ENCODE data around the gene ARID3A. TPM values are rescaled to one million over a fixed set of nuclear protein-coding genes. Genes with fewer than 3 reads are reported as not detected.

ARID3A gene
- total and polyA plus RNA-seq, 2 donors (not counting 3 experiments of a cell fraction or from before 2014, with no cell fraction given), result 5.4 to 13.2 TPM

DNA sequence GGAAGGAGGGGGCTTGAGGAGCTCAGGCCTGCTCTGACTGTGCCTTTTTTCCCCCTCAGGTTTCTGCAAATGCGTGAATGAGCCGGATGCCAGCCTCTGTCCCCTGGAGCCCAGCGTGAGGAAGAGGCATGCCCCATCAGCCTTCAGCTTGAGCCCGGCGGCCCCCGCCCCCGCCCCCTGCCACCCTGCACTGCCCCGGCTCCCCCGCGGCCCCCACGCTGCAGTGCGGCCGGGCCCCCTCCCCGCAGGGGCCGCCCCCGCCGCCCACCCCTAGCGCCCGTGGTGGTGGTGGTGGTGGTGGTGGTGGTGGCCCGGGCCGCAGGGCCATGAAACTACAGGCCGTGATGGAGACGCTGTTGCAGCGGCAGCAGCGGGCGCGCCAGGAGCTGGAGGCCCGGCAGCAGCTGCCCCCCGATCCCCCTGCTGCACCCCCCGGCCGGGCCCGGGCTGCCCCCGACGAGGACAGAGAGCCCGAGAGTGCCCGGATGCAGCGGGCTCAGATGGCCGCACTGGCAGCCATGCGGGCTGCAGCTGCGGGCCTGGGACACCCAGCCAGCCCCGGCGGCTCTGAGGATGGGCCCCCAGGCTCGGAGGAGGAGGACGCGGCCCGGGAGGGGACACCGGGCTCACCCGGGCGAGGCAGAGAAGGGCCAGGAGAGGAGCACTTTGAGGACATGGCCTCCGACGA, 3.5 kb downstream of the ARID3A start:
- no peak overlapping the region for H3K27ac ChIP-seq (ENCODE audit: insufficient read depth, low read depth, low read length)
- intact Hi-C loops (cut with micrococcal nuclease) (no loop called here), dilution Hi-C loops (cut with MboI; ENCODE audit: extremely low pct_ligation_motif_present, low sequenced_read_pairs) (no loop called here)
- H3K79me2 ChIP-seq (ENCODE audit: control insufficient read depth, insufficient read depth, low read length), result no peaks in the 10 kb centered on the region
- H3K9ac ChIP-seq (replicated peaks; ENCODE audit: extremely low read depth, insufficient read depth, low read length), result no peak overlapping the region
- FAIRE-seq, result no peak
- no peak for DNase-seq (ENCODE audit: low read depth, low spot score)
- H3K36me3 ChIP-seq (ENCODE audit: control insufficient read depth in 2 of 2, extremely low read depth in 1 of 2, insufficient read depth in 2 of 2, low read length in 2 of 2), result no peaks in the 10 kb centered on the region
- H3K4me1 ChIP-seq (ENCODE audit: control insufficient read depth, extremely low read depth, insufficient read depth, low read length), result peaks cover 12% of the 10 kb centered on the region
- no peak overlapping the region for H3K4me2 ChIP-seq (ENCODE audit: insufficient read depth, low read length)
- H3K9me3 ChIP-seq (replicated peaks; ENCODE audit: control insufficient read depth, insufficient read depth, low read length), result no peaks in the 10 kb centered on the region
- BruUV-seq (replicated peaks), result no TSS peak
- CTCF ChIA-PET, result interaction anchor here (1.5 kb wide), 1 partner anchor 55 kb away, joined by 3 read pairs; the partner anchor contains the start of gene WDR18
- no peaks in the 10 kb centered on the region for H3K27me3 ChIP-seq (ENCODE audit: control insufficient read depth in 2 of 2, insufficient read depth in 2 of 2, low read length in 2 of 2)
- no peak overlapping the region for H3K4me3 ChIP-seq (replicated peaks in 1 of 3; ENCODE audit: insufficient read depth in 1 of 3, low read depth in 1 of 3, low read length in 3 of 3)
- POLR2A ChIA-PET, result no interaction called here
- H3K9me1 ChIP-seq (replicated peaks; ENCODE audit: control insufficient read depth, extremely low read depth, insufficient read depth, low read length), result no peaks in the 10 kb centered on the region
- TF ChIP-seq, protein P1, sequence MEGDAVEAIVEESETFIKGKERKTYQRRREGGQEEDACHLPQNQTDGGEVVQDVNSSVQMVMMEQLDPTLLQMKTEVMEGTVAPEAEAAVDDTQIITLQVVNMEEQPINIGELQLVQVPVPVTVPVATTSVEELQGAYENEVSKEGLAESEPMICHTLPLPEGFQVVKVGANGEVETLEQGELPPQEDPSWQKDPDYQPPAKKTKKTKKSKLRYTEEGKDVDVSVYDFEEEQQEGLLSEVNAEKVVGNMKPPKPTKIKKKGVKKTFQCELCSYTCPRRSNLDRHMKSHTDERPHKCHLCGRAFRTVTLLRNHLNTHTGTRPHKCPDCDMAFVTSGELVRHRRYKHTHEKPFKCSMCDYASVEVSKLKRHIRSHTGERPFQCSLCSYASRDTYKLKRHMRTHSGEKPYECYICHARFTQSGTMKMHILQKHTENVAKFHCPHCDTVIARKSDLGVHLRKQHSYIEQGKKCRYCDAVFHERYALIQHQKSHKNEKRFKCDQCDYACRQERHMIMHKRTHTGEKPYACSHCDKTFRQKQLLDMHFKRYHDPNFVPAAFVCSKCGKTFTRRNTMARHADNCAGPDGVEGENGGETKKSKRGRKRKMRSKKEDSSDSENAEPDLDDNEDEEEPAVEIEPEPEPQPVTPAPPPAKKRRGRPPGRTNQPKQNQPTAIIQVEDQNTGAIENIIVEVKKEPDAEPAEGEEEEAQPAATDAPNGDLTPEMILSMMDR (IDR thresholded peaks at IDR 0.05; ENCODE audit: extremely low read depth in 1 of 2, insufficient read depth in 1 of 2, low read depth in 1 of 2, low read length in 2 of 2), result no peak
- no peak for TF ChIP-seq POLR2AphosphoS5 (IDR thresholded peaks at IDR 0.05; ENCODE audit: insufficient read depth, low read depth, low read length)
- TF ChIP-seq POLR2A (IDR thresholded peaks at IDR 0.05; ENCODE audit: low read depth, low read length), result no peak
- TF ChIP-seq JUN (IDR thresholded peaks at IDR 0.05; ENCODE audit: borderline replicate concordance, insufficient read depth, insufficient read length, low read depth), result no peak
- no peak for TF ChIP-seq MYC (IDR thresholded peaks at IDR 0.05; ENCODE audit: low read depth, low read length)
- TF ChIP-seq, protein P2, sequence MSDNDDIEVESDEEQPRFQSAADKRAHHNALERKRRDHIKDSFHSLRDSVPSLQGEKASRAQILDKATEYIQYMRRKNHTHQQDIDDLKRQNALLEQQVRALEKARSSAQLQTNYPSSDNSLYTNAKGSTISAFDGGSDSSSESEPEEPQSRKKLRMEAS (IDR thresholded peaks at IDR 0.05; ENCODE audit: insufficient read depth, insufficient read length), result no peak
- H2AFZ ChIP-seq (ENCODE audit: low read depth, low read length), result no peak overlapping the region
- no peaks in the 10 kb centered on the region for H4K20me1 ChIP-seq (replicated peaks; ENCODE audit: control insufficient read depth, extremely low read depth, insufficient read depth, low read length)
